Activated CD4-positive, alpha-beta T cell treated with anti-CD3 and anti-CD28 coated beads, Interleukin-2, Interleukin-6, amounts not matched to agents 100 ng/mL and 50 ng/mL, durations not matched to agents 16 hours and 8 hours (primary cell): ENCODE data around the gene PPCS.

Source experiments
- DNase-seq: peaks from one replicate; pipeline ENCODE4 v3.0.0-alpha.2; 2020

Gene PPCS

DNA sequence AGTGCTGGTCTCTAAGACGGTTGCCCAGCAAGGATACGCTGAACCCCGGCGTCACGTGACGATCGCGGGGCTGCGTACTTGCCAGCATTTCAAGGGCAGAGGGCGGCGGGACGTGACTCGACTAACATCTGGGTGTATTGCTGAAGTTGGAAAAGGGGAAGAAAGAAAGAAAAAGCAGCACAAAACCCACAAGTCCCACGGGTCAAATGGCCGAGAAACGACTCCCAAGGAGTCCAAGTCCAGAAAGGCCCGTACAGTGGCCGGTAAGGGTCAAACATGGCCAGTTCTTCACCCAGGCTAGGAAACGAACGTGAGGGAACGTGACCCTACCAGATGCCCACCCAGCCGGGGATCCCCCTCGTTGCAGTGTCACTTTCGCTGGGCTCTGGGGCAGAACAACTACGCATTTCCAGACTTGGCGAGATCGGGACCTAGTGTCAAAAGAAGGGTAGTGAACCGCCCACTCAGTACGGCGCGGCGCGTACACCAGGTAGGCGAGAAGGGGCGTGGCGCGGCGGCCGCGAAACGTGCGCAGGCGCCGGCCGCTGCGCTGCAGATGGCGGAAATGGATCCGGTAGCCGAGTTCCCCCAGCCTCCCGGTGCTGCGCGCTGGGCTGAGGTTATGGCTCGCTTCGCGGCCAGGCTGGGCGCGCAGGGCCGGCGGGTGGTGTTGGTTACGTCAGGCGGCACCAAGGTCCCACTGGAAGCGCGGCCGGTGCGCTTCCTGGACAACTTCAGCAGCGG is at the start of gene PPCS, which contains the start of gene ZMYND12:
PPCS (plus strand) TSS at position 534 of the 744 bp plus-strand sequence; CDS start at position 557, 23 bp downstream.
ZMYND12 (minus strand) TSS at position 13 of the 744 bp plus-strand sequence. CDS start 25 bp downstream, outside the sequence.
- DNase-seq: peak; percentile 92

DNA sequence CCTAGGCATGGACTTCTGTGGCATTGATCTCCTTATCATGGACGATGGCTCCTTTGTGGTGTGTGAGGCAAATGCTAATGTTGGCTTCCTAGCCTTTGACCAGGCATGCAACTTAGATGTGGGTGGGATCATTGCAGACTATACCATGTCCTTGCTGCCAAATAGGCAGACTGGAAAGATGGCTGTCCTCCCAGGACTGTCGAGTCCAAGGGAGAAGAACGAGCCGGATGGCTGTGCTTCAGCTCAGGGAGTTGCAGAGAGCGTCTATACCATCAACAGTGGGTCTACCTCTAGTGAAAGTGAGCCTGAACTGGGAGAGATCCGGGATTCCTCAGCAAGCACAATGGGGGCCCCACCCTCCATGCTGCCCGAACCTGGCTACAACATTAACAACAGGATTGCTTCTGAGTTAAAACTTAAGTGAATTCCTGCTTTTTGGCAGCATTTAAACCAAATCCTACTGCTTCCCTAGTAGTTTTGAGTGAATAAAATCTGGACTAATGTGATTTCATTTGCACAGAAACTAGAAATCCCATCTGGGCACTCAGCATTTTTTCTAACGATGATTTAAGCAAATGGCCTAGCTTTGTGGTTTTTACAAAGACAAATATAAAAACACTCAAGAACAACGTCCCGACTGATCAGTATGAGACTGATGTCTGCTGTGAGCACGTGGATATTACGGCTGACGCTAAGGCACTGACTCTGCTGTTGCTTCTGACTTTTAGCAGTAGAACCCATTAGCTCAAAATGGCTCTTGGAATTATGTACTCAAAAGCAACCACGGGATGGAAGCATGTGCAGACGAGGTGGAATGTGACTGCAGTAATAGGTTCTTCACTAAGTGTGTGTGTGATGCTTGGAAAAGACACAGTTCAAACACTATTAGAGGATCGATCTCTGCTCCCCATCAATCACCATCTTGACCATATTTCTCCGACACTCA is 41.5 kb upstream of the PPCS start:
- DNase-seq: no peak

DNA sequence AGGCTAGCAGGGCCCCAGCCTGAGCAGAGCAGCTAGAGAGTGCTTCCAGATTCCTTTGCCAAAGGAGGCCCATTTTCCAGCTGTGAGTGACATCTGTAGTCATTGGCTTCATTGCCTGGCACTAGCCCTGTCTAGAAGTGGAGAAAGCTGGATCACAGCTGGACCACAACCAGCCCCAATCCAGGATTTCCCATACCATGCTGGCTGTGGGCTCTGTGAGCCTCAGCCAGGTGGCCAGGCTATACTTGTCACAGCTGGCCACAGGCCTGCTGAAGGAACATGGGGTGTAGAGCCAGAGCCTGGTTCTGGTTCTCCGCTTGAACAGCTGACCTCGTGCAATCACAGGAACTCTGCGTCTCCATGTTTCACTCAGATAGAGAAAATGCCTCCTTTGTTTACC is 39.2 kb upstream of the PPCS start:
- DNase-seq: no peak

DNA sequence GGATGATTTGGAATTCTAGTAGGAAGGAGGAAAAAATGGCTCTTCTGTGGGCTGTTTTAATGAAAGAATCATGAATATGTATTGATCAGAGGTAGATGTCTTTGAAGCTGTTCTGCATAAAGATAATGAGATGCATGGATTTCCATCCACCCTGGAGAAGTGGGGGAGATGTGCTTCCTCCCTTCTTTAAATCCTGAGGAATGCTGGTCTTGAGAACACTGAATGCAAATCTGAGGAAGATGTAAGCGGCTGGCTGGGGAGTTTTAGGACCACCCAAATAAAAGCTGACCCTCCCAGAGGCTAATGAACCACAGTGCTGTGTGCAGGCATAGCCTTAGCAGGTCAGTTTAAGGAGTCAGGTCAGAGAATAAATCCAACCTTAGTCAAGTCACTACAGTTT is 37.8 kb upstream of the PPCS start:
- DNase-seq: no peak

DNA sequence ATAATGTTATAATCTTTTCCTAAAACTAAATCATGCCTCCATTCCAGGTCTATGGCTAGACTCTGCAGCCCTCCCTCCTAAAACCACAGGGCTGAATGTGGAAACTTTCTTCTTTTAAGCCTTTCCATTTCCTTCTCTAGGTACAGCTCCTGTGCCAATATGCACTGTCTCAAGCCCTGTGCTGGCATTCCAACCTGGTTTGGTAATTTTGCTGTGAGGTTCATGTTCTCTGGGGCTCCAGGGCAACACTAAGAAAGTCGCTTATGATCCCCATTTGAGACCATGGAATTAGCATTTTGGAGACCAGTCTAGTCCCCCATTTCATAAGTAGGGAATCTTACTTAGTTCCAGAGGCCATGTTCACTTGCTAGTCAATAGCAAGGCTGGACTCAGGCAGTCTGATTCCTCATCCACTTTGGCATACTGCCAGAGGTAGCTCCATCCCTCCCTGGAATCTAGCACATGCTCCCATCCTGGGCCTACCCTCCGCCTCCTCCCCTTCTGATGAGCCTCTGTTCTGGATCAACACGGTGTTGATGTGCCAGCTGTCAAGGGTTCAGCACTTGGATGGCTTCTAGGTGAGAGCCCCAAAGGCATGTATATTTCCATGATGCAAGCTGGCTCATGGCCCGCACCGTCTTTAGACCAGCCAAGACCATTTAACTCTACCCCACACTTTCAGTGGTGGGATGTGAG is 37.1 kb upstream of the PPCS start:
- no peak for DNase-seq

DNA sequence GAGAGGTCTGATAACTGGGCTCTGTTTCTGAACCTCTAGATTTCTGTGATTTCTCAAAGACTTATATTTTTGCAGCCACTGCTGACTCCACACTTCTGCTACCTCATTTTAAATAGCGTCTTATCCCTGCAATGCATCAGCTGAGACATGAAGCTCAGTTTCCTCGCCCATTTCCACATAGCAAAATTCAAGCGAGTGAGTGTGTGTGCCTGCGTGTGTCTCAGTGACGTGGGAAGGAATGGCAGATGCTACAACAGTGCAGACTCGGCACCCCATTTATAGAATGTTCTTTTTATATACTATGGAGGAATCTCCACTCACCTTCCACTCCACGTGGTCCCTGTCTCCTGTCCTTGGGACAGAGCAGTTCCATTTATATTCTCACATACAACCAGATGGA is 36.2 kb upstream of the PPCS start:
- DNase-seq: no peak

DNA sequence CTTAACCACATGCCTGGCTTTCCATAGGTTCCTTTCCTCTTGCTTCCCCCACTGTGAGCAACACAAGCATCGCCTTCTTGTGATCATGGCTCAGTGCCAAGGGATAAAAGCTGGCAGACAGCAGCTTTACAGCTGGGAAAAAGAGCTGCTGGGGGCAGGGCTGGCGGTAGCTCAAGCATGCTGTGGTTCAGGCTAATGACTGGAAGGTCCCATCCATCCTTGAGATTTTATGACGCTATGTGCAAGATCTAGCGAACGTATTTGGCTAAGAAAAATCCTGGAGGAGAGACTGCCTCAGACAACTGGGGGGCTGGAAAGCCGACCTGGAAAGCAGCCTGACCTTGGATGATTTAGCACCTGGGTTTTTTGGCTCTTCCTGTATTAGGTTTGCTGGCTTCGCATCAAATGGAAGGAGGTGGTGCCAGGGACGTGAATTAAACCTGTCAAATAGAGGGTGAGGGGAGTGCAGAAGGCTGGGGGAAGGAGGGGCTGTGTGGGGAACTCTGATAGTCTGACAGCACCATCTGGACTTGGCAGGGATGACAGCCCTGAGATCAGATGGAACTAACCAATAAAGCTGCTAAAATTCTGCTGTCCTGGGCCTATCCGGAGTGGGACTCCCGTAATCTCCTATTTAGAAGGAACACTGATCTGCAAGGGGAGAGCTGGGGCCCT is 35.3 kb upstream of the PPCS start:
- DNase-seq: no peak

DNA sequence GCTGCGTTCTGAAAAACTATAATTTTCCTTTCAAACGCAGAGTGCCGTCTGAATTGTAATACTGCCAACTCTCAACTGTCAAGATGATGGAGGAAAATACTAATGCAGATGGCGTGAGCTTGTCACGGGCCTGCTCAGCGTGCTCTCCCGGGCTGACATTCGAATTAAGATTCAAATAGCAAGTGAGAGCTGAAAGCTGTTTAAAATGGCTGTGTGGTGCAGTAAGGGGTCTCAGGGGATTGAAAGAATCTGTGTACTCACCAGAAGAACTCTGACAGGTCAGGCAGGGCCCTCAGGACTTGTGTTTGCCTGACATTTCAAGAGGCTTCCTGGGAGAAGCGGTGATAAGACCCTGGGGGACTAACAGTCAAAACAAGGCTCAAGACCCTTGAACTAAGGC is 33.6 kb upstream of the PPCS start:
- no peak for DNase-seq

DNA sequence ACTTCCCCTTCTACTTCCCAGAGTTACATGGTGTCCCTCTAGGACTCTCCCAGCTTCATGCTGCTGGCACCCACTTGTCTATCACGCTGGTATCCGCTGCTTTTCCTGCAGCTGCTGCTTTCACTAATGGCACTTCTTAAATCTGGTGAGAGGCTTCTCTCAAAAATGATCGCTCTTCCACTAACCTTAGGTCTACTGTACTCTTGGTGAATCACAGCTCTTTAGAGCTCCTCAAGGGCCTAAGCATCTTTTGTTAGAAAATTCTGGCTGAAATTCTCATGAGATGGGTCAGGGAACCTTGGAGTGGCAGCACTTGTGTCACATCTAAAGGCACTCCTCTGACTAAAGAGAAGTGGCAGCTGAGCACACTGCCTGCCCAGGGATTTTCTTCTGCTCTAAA is 32.7 kb upstream of the PPCS start:
- DNase-seq: no peak

DNA sequence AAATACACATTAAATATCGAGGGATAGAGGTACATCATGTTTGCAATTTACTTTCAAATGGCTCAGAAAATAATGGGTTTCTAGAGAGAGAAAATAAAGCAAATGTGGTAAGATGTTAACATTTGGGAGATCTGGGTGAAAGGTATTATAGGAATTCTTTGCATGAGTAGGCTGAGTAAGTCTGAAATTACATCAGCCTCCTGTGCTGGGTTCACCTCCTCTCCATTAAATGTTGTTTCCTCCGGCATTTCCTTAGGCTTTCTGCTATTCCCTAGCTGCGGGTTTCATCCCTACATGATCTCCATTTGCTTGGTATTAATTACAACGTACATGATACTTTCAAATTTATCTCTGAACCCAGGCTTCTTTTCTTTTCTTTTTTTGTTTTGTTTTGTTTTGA is 32.1 kb upstream of the PPCS start:
- DNase-seq: no peak

DNA sequence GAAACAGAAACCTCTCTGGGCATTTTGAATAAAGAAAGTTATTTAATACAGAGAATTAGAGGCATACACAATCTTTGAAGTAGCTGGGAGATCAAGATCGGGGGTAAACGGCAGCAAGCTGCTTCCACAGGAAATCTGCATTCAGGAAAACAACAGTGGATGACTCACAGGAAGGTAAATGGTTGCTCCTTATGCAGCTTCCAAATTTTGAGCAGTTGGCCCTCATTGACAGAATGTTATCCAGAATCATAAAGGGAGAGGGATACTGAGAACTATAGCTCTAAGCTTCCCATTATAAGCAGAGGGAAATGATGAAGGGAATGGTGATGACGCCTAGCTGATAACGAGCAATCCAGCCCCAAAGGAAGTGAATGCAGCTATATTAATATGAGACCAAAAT is 29.1 kb upstream of the PPCS start:
- no peak for DNase-seq

DNA sequence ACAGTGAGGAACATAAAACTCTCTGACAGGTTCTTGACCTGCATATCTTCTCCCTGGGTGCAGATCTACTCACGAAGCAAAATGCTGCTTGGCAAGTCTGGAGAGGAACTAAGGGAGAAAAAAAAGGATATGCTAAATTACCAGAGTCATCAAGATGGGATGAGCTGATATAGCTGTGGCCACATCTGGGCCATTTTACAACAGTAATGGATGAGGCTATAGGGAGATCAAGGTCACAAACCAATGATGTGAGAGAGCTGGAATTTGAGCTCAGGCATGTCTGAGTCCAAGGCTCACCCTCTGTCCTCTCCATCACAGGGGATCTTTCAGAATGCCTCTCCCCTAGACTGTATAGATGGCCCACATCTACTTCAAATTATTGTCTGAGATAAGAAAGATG is 26.7 kb upstream of the PPCS start:
- DNase-seq: no peak

DNA sequence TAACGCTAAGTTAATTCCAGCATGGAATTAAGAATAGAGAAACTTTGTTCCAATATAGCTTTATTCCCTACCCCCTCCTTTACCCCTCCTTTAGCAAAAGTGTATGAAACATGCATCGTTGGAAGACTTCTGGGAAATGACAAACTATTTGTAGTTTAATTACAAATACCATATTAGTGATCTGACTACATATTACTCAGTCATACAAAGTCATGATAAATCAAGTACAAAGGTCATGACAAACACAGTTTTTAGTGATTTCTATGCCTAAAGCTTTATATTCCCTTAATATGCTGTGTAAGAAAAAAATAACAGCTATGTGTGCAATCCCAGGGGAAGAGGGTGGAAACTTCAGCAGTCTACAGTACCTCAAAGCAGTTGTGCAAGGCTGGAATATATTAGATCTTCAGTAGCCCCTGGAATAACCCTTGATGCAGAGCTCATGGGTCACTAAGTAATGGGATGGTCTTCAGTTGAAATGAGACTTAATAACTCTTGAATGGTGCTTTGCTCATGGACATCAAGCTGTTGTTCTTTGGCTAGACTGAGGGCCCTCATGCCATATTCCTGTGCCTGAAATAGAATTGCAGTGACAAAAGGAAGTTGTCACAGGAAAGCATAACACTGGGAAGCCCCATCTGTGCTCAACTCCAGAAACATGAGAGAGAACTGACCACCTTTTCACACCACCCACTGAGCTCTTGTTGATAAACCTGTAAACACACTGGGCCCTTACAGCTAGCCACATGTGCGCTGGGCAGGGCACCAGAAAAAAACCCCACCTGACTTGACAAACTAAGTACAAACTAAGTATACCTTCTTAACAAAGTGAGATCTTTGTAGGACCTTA is 25.8 kb upstream of the PPCS start:
- DNase-seq: no peak

DNA sequence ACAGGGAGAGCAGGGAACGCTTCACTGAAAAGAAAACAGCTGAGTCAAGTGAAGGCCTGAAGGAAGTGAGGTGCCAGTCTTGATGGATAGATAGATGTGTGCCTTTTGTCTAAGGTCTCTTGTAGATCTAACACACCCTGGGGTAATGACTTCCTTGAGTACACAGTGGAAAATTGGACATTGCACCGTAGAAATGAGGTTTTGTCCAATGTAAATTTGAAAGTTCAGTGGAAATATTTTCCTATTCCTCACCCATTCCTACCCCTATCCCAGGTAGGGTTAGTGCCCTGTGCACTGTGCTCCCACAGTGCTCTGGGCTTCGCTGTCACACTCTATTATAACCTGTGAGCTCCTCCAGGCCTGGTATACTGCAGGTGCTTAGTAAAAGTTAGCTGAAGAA is 24.8 kb upstream of the PPCS start:
- no peak for DNase-seq

DNA sequence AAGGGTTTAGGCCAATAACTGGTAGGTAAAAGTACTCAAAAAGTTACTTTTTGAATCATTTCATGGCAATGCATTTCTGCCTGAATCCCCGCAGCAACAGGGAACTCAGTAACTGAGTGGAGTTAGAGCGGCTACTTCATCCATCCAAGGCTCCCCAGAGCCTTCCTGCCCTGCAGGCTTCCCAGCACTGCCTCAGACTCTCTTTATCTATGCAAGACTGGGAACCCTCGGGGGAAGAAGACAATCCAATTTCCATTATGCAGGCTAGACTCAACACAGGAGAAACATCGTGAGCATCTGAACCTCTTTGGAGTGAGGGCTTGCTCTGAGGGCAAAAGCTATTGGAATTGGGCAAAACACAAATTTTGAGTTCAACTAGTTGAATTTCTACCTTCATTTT is 23.6 kb upstream of the PPCS start:
- DNase-seq: no peak

DNA sequence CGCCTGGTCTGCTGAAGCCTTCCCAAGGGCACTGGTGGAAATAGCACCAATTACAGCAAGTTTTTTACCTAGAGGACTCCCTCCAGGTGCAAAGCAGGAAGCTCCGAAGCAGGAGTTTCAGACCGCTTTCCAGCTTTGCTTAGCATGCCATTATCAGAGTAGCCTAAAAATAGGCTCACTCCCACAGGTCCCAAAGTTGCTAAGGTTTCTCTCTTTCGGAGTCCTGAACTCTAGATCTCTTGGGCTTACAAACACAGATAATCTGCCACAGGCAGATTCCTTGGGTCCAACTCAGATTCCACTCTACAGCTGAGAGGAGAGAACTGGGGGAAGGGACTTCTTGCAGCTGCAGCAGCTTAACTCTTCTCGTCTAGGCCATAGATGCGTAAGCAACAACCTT is 23.0 kb upstream of the PPCS start:
- no peak for DNase-seq

DNA sequence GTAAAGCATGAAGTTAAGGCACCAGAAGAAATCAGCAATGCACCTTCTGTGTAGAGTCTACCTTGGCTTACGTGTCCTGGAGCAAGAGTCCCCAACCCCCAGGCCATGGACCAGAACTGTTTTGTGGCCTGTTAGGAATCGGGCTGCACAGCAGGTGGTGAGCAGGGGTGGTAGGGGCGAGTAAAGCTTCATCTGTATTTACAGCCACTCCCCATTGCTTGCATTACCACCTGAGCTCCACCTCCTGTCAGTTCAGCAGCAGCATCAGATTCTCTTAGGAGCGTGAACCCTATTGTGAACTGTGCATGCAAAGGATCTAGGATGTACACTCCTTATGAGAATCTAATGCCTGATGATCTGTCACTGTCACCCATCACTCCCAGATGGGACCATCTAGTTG is 22.0 kb upstream of the PPCS start:
- DNase-seq: no peak

DNA sequence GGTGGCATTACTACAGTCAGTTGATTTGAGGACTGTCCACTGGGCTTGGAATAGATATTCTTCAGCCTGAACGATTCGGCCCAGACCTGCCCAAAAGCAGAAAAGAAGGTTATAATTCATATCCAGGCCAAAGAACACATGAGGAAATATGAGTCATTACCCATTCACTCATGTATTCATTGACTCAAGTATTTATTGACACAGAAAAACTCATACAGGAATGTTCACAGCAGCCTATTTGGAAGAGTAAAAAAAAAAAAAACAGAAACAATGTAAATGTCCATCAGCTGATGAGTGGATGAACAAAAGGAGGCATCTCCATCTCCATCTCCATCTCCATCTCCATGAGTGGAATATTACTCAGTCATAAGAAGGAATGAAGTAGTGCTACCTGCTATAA is 16.4 kb upstream of the PPCS start:
- no peak for DNase-seq

DNA sequence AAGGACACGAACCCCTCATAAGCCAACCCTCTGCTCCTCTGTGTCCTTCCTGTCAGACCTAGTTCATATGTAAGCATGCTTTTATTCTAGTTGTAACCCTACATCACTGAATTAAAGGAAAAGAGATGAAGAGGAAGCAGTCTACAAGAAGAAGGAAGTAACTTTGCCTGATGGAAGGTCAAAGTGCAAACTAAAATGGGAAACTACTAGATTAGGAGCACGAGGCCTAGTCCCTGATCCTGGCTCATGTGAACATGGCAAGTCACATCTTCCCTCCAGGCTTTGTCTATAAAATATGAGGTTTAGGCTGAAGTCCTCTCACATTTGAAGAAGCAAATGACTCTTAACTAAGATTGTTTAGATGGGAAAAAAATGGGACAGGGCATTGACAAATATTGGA is 13.7 kb upstream of the PPCS start:
- no peak for DNase-seq

DNA sequence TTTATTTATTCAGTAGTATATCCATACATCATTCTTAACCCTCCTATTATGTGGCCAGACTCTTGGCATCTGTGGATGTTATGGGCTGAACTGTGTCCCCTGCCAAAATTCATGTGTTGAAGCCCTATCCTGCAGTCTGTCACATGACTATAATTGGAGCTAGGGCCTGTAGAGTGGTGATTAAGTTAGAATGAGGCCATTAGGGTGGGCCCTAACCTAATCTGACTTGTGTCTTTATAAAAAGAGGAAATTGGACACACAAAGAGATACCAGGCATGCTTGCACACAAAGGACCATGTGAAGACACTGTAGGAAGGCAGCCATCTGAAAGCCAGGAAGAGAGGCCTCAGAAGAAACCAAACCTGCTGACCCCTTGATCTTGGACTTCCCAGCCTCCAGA is 7.1 kb upstream of the PPCS start:
- DNase-seq: no peak

DNA sequence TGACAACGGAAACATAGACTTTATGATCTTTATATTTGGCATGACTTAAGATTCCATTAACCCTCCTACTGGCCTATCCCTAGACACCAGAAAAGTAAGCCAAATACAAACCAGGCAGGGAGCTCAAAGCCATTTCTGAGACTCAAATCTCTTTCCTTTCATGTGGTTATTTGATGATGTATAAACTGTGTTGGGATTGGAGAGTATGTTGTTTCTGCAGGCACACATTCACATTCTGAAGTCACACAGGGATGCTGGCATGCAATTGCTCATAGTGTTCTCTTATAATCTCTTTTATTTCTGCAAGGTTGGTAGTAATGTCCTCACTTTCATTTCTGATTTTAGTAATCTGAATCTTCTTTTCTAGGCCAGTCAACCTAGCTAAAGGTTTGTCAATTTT is 6.3 kb upstream of the PPCS start:
- peak; percentile 56 for DNase-seq

DNA sequence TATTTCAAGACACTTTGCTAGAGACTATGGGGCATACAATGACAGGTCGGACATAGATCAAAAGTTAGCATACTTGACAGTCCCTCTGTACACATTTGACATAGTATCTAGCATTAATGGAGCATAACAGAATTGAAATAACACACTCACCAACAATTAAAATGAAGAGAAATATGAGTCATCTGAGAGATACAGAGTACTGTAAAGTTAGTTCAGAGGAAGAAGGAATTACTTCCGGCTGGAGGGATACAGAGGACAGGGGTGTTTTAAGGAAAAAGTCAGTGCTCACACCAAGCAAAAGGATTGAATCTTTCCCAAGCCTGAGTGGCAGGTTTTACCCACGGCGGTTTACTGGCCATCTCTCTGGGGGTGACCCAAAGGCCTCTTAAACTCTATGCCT is 3.0 kb upstream of the PPCS start:
- DNase-seq: no peak
